Natural killer cell (primary cell): Measurements from ENCODE around the gene SDR39U1. TPM values are rescaled to one million over a fixed set of nuclear protein-coding genes. Genes with fewer than 3 reads are reported as not detected.

ENCODE experiments used
- ATAC-seq, 3 donors: fragments of 150-1000 bp in 2 of 3; fragments of 200-7000 bp in 1 of 3; cut with Tn5 transposase; 1 replicate in 1 of 3; 2 replicates in 2 of 3; pipeline ENCODE4 v1.10.0; 2021; ENCODE audit warnings: mild to moderate bottlenecking in 2 of 3, moderate library complexity in 2 of 3
- DNase-seq, 2 donors: peaks; one replicate each; pipeline versions ENCODE4 v3.0.0 to v3.0.0-alpha.2; 2013 to 2021; ENCODE audit warnings: mixed read lengths in 1 of 2
- H3K27ac ChIP-seq: one replicate; pipeline ENCODE4 v1.5.1; 2013; ENCODE audit warnings: mild to moderate bottlenecking, low read length
- H3K27me3 ChIP-seq: one replicate; pipeline ENCODE4 v1.6.1; 2013; ENCODE audit warnings: low read length; ENCODE audit not compliant: control insufficient read depth, insufficient read depth
- H3K36me3 ChIP-seq: one replicate; pipeline ENCODE4 v1.6.1; 2013; ENCODE audit warnings: low read length; ENCODE audit not compliant: control insufficient read depth, insufficient read depth
- H3K4me1 ChIP-seq: one replicate; pipeline ENCODE4 v1.6.1; 2013; ENCODE audit warnings: low read length; ENCODE audit not compliant: control insufficient read depth, insufficient read depth
- H3K4me3 ChIP-seq: one replicate; pipeline ENCODE4 v1.5.1; 2013; ENCODE audit warnings: low read length
- H3K9me3 ChIP-seq: one replicate; pipeline ENCODE4 v1.6.1; 2013; ENCODE audit warnings: low read length; ENCODE audit not compliant: control insufficient read depth, insufficient read depth
- H3K27ac Mint-ChIP-seq, 2 donors: one replicate each; pipeline ENCODE4 v1.8.0; 2022; ENCODE audit warnings: mild to moderate bottlenecking in 2 of 2, mixed read lengths in 2 of 2, moderate library complexity in 1 of 2
- H3K27me3 Mint-ChIP-seq, 2 donors: one replicate each; pipeline ENCODE4 v1.8.0; 2022; ENCODE audit warnings: low read depth in 2 of 2, mixed read lengths in 2 of 2
- H3K36me3 Mint-ChIP-seq: one replicate; pipeline ENCODE4 v1.8.0; 2022; ENCODE audit warnings: mixed read lengths
- H3K4me1 Mint-ChIP-seq, 2 donors: one replicate each; pipeline ENCODE4 v1.8.0; 2022; ENCODE audit warnings: mixed read lengths in 2 of 2
- H3K4me3 Mint-ChIP-seq: one replicate; pipeline ENCODE4 v1.8.0; 2022; ENCODE audit warnings: mild to moderate bottlenecking, moderate library complexity, mixed read lengths
- H3K9me3 Mint-ChIP-seq, 2 donors: one replicate each; pipeline ENCODE4 v1.8.0; 2022; ENCODE audit warnings: mixed read lengths in 2 of 2
- CTCF ChIP-seq: fragments of 200-600 bp; IDR thresholded peaks from one replicate; pipeline ENCODE4 v1.8.0; 2022; ENCODE audit warnings: antibody characterized with exemption
- WGBS: methylation state at CpG from one replicate; pipeline ENCODE4 v1.1.7; 2013; ENCODE audit warnings: missing lambda C conversion rate; ENCODE audit not compliant: insufficient coverage; 5-methylcytosine and 5-hydroxymethylcytosine counted together
- intact Hi-C: fragments of 100-400 bp; cut with micrococcal nuclease; formaldehyde crosslinking; loops from one replicate; pipeline ENCODE4 v1.14.2; 2022
- total RNA-seq, 4 donors: library from RNA; stranded (reverse); fragments of 120-200 nt in 1 of 4; gene quantifications; one replicate each; pipeline versions ENCODE4 v1.2.3 to v1.2.4, GENCODE V29; 2013 to 2022

The SDR39U1 gene
- total RNA-seq, 3 donors from 2014 or later (not counting 1 experiment from before 2014, with no cell fraction given): 97.1 to 106 (median 100) TPM

DNA sequence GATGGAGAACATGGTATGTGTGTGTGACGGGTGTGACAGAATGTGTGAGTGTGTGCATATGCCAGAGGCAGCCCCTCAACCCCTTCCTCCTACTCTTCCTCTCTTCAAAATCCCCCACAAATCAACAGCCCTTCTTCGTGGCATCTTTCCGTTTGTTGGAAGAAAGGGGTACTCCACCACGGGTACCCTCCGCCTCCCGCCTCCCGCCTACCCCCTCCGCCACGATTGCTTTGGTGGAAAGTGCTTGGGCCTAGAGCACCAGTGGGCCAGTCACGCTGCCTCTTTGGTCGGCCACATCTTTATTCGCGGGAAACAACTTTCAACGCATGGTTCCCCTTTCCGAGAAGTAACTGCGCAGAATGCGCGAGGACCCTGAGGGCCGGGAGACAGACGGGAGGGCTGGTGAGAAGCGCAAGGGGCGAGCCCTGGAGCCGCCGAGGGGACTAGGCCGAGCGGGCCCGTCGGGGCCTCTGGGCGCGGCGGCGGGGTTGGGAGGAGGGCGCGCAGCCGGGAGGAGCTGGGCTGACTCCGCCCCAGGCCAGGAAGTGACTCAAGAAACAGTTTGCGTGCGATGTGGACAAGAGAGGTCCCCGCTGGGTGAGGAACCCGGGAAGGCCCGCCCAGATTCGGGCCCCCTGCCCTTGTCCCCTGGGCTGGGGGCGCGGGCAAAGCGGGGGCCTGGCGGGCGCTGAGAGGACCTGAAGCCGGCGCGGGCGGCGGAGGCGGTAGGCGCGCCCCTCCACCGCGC lies 13.0 kb downstream of the SDR39U1 start, which contains the start of the genes CBLN3 and KHNYN:
Gene CBLN3, minus strand, starts transcription at position 274 of the 748 bp plus-strand sequence. CDS start 614 bp downstream, outside the sequence.
Gene KHNYN, plus strand, starts transcription at position 560 of the 748 bp plus-strand sequence. CDS start 777 bp downstream, outside the sequence.
- H3K4me3 ChIP-seq: peak within 1 kb of the TSS; percentile 93
- WGBS: 3% methylated on average over 56 of the region's 57 CpGs
- Mint-ChIP-seq H3K9me3 (no peaks in the 10 kb centered on the region), H3K4me1 (peaks cover 14 to 27% of the 10 kb centered on the region in 2 donors), H3K36me3 (no peaks in the 10 kb centered on the region), H3K27ac (peak within 1 kb of the TSS; percentile 87 to 97), H3K4me3 (peak within 1 kb of the TSS; percentile 86), H3K27me3 (no peaks in the 10 kb centered on the region)
- DNase-seq (peak; percentile 86 to 95), ATAC-seq (peak; percentile 82 to 93 (median 87))
- no peaks in the 10 kb centered on the region for H3K27me3 ChIP-seq
- H3K36me3 ChIP-seq: peaks cover 25% of the 10 kb centered on the region
- peak within 1 kb of the TSS; percentile 99 for H3K27ac ChIP-seq
- no peak for TF ChIP-seq CTCF
- peaks cover 36% of the 10 kb centered on the region for H3K4me1 ChIP-seq
- intact Hi-C loops: loop anchor here (2.0 to 10.0 kb wide), 2 partner anchors 185 to 213 kb away; partner anchors contain the start of genes MDP1 and TINF2
- H3K9me3 ChIP-seq: no peaks in the 10 kb centered on the region

DNA sequence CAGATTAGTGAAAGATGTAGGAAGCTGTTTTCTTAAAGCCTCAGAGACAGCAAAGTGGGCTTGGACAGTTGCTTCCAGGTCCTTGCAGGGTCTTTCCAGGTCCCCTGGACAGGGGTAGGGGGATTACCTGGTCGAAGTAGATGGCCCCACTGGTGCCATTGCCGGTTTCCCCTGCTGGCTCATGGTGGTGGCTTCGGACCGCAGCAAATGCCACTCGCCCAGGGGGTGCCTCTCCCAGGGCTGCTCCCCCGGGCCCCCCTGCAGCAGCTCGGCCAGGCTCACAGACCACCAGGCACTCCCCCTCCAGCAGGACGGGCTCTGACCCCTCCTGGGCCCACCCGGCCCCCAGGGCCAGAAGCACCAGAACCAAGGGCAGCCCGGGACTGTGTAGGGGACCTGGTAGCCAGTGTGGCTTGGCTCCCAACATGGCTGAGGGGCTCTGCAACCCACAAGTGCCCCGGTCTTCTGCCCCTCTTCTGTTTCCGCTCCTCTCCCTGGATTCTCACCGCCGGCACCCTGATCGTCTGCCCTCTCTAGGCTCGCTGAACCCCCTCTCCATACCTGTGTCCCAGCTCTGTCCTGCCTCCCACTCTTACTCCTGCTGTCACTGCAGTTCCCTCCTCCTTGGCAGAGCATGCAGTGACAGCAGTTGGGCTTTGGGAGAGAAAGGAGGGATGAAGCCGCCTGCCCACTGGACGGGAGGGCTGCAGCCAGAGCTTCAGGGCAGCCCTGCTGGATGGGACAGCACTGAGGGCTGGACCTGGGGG lies 13.8 kb downstream of the SDR39U1 start:
- peaks cover 14 to 26% of the 10 kb centered on the region in 2 donors for H3K4me1 Mint-ChIP-seq

More for the DNA sequence above, 13.8 kb downstream of the SDR39U1 start:
- WGBS: 93% methylated on average over 18 of the region's 18 CpGs
- Histone ChIP-seq H3K4me3 (no peak overlapping the region), H3K27me3 (no peaks in the 10 kb centered on the region), H3K9me3 (no peaks in the 10 kb centered on the region), H3K4me1 (peaks cover 36% of the 10 kb centered on the region), H3K36me3 (peaks cover 21% of the 10 kb centered on the region), H3K27ac (peak overlapping the region; percentile 99)
- Mint-ChIP-seq H3K9me3 (no peaks in the 10 kb centered on the region), H3K27ac (peak overlapping the region; percentile 87 to 97), H3K36me3 (no peaks in the 10 kb centered on the region), H3K4me3 (peak overlapping the region; percentile 86), H3K27me3 (no peaks in the 10 kb centered on the region)
- no peak for ATAC-seq
- DNase-seq: no peak
- TF ChIP-seq CTCF: no peak
- intact Hi-C loops: no loop called here
